Transverse colon (tissue), 3 donors: ENCODE results near the gene TEC.

ENCODE experiments used
- EP300 ChIP-seq: sonication (generic); formaldehyde crosslinking; IDR thresholded peaks from one replicate; pipeline ENCODE4 v1.6.1; 2017; ENCODE audit warnings: antibody characterized with exemption, low read depth
- POLR2A ChIP-seq: fragments of 450-650 bp; IDR thresholded peaks from one replicate; pipeline ENCODE4 v1.6.1; 2016; ENCODE audit warnings: antibody characterized with exemption, mild to moderate bottlenecking, moderate library complexity
- TF ChIP-seq, protein P1 (sequence below), 5 experiments: fragments of 200-600 bp in 3 of 5; fragments of 450-650 bp in 2 of 5; sonication (generic) in 3 of 5; IDR thresholded peaks; 1 replicate in 2 of 5; 2 replicates in 3 of 5; pipeline ENCODE4 v1.5.1; 2016 to 2017; ENCODE audit warnings: antibody characterized with exemption in 5 of 5, inconsistent platforms in 3 of 5, mild to moderate bottlenecking in 2 of 5, moderate library complexity in 1 of 5

- TF ChIP-seq, protein P1, sequence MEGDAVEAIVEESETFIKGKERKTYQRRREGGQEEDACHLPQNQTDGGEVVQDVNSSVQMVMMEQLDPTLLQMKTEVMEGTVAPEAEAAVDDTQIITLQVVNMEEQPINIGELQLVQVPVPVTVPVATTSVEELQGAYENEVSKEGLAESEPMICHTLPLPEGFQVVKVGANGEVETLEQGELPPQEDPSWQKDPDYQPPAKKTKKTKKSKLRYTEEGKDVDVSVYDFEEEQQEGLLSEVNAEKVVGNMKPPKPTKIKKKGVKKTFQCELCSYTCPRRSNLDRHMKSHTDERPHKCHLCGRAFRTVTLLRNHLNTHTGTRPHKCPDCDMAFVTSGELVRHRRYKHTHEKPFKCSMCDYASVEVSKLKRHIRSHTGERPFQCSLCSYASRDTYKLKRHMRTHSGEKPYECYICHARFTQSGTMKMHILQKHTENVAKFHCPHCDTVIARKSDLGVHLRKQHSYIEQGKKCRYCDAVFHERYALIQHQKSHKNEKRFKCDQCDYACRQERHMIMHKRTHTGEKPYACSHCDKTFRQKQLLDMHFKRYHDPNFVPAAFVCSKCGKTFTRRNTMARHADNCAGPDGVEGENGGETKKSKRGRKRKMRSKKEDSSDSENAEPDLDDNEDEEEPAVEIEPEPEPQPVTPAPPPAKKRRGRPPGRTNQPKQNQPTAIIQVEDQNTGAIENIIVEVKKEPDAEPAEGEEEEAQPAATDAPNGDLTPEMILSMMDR (IDR thresholded peaks at IDR 0.05) = no peak
- TF ChIP-seq POLR2A = no peak
- TF ChIP-seq EP300 = no peak
These were observed 2.9 kb downstream of the TEC start for GRCh38 chr4:48266781-48267180.
